Amygdala (tissue), 56 donors: ENCODE measurements around the gene LINGO4.
A peak's percentile ranks its signal among the peaks of the same experiment; 100 is the strongest.

ENCODE experiments used
- DNase-seq, 56 donors: peaks; one replicate each; lab custom pipeline; 2025; lab: John Stamatoyannopoulos, UW

Gene LINGO4

DNA sequence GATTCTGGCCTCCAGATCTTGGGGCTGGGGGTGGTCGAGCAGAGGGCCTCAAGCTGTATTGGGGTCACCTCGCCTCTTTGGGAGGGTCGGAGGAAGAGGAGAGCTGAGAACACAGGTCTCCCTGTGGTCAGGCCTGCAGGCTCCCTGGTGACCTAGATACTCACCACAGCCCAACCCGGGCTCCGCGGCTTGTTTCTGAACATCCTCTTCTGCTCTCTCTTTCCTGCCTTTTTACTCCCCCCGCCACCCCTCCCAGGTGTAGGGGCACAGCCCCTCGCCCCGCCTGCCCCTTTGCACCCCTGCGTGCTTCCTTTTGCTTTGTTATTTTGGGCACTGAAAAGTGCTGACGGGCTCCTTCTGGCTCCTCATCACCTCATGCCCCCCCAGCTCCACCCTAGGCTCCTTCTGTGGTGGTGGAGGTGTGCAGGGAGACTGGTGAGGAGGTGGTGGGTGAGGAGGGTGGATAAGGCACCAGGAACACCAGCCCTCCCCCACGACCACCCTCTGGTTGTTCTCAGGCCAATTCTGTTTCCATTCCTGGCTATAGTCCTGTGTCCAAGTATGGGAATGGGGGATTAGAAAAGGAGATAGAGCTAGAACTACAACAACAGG, 10.6 kb upstream of the LINGO4 start:
- no peak for DNase-seq

DNA sequence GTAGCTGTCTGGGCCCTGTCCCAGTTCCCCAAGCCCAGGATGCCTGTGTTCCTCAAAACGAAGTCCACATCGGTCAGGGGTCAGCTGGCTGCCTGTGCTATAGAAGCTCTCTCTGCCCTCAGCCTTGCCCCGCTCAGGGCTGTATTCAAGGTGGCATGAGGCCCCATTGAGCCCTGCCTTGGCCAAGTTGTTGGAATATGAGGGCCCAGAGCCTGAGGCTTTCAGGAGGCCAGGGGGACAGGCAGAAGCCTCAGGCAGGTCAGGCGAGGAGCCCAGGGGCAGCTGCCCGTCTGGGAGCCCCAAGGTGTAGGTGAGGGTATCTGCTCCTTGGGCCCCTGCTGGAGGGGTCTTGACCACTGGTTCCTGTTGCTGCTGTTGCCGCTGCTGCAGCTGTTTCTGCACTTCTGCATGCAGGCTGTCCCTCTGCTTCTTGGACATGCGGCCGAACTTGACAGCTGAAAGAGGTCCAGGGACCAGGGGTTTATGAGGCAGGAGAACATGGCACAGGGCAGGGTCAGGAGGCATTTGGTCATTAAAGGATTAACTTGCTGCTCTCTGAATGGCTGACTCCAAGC, 9.8 kb upstream of the LINGO4 start:
- no peak for DNase-seq

DNA sequence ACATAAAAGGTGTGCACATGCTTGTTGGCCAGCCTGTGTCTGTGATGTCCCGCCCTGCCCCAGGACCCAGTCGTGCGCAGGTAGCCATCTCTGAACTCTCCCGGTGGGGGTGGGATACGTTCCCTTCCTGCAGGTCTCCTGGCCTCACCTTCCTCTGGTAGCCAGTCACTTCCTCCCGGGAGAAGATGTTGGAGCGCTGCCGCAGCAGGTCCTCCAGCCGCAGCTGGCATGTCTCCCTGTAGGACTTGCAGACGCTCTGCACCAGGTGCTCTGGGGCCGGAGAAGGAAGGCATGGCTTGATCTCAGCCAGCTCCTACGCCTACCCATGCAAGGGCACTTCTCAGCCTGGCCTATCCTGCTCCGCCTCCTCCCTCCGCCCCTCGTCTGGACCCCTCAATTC, 9.2 kb upstream of the LINGO4 start:
- no peak for DNase-seq

DNA sequence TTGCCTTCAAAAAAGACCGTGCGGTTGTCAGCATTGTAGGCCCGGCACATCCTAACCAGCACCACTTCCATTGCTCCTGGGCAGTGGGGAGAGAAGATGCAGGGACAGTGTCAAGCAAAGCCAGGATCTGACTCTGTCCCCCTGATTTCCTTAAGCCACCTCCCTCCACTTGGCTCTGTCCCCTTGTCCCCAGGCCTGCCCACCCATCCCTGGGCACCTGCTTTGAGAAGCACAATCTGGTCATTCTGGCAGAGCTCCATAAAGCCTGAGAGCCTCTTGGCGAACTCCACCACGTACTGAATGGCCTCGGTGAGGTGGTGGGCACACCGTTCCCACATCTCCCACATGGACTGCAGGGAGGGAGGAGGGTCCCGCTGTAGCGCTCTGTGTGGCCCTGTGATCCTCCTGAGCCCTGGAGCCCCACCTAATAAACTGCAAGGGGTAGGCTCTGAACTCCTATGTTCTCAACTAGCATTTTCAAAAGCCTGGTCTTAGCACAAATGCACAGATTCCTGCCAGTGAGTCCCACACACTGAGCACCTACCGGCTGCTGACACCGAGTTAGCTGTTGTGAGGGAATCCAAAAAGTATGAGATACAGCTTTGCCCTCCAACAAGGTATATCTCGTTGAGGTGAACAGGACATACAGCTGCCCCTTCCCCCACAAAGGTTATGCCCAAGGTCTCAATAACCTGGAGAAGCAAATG, 8.2 kb upstream of the LINGO4 start:
- DNase-seq = no peak

DNA sequence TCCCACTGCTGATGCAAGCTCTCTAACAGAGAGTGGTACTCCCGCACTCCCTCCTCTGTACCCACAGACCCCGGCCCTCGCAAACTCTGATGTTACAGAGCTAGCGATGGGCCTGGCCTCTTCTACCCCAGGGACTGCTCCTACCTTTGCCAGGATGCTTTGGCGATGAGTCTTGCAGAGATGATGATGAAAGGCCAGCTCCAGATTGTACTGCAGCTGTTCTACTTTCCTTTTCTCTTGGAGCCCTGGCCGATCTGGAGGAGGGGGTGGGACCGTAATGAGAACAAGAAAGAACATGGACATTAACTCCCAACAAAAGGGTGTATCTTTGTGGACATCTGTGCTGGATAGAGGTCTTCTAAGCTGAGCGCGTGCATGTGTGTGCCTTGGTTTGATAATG, 6.0 kb upstream of the LINGO4 start:
- no peak for DNase-seq

DNA sequence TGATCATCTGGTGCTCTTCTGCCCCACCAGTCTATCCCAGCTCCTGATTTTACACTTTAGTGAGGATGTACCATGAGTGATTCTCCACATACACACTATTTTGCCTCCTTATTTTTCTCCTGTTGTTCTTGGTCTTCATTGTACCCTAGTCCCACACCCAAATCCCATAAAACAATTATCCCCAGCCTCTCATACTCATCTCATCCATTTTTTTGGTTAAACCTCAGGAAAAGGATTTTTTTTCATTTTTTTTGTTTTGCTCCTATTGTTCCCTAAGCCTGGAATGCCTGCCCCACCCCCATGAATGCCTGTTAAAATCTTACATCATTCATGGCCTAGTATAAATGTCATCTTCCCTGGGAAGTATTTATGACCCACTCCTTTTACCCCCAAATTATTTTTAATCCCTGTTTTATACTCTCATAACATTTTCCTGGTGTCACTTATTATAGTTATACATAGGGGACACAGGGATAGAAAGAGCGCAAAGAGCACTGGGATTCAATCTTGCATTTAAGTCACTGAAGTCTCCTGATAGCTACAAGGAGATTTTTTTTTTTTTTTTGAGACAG, 4.9 kb upstream of the LINGO4 start:
- no peak for DNase-seq

DNA sequence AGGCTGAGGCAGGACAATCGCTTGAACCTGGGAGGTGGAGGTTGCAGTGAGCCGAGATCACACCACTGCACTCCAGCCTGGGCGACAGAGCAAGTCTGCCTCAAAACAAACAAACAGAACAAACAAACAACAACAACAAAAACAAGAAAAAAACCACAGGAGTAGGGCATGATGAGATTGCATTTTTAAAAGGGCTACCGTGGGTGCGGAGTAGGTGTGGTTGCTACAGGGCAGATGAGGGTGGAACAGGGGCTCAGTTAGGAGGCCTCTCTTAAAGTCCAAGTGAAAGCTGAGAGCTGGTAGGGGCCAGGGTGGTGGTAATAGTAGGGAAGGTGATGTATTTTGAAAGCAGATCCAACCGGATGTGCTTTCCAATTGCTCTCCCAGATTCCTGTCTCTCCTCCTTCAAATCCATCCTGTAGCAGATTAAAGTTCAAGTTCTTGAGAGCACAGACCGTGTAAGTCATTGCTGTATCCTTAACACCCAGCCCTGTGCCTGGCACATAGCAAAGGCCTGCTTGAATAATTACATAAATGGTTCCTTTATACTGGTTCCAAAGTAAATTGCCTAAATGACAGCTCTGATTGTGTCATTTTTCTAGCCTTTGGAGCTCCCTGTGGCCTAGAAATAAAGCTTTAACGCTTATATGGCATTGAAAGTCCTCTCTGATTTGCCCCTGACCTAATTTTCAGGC, 4.2 kb upstream of the LINGO4 start:
- DNase-seq = peak in 1 of 56 donors; percentile 13

DNA sequence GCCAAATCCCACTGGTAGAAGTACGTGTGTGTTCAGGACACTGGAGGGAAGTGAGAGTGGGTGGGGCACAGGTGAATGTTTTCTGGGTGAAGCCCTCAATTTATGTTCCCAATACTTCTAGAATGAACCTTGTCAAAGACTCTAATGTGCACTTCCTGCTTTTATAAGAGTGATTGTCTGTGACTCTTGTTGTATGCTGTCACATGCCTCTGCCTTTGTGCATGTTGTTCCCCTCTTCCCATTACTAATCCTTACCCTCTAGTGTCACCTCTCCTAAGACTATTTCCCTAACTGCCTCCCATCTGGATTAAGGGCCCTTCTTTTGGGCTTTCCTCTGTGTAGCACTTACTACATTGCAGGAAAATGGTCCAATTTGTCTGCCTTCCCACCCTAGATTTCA, 2.5 kb upstream of the LINGO4 start:
- DNase-seq = no peak

DNA sequence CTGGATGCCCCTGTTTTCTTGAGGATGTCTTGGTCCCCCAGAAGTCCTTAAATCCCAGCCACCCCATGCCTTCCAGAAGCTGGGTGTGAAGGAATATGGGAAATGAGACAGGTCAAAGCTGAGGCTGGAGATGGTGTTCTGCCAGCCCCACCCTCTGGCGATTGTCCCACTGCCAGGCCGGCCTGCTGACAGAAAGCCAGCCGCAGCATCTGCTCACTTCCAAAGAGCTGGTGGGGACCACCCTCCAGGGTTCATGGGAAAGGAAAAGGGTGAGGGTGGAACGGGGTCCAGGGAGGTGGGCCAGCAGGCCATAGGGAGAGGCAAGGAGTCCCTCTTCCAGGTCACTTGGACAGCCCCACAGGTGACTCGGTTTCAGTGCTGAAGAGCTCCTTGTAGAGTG, 1.9 kb upstream of the LINGO4 start:
- DNase-seq = peak in 1 of 56 donors; percentile 16

DNA sequence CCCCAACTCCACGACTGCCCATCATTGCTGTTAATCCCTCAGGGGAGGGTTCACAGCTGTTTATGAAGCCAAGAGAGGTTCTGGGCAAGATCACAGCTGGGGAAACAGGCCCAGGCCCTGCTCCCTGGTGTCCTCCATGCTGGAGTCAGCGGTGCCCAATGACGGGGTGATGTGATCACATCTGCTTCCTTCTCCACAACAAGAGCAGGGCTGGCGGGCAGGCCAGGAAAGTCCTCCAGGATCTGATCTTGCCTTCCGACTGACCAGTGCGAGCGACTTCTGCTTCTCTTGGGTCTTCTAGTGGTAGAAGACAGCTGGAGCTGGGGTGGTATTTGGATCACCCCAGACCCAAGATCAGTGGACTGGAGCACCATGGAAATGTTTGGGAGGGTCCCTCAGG, 951 bp upstream of the LINGO4 start:
- no peak for DNase-seq

DNA sequence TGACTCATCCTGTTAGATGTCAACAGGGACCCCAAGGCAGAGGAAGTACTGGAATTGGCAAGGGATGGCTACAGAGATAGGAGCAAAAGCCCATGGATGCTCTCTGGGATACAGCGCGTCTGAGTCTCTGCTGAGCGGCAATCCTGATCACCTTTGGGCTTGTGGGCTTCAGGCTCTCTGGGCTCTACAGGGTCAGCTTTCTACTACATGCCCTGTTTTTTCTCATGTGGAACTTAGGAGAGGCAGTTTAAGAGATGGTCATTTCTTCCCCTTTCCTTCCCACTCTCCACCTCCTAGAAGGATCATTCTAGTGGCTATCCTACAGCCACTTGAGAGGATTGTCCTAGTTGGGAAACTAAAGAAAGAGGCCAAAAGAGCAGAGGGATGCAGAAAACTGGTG, 1.3 kb downstream of the LINGO4 start:
- DNase-seq = no peak

DNA sequence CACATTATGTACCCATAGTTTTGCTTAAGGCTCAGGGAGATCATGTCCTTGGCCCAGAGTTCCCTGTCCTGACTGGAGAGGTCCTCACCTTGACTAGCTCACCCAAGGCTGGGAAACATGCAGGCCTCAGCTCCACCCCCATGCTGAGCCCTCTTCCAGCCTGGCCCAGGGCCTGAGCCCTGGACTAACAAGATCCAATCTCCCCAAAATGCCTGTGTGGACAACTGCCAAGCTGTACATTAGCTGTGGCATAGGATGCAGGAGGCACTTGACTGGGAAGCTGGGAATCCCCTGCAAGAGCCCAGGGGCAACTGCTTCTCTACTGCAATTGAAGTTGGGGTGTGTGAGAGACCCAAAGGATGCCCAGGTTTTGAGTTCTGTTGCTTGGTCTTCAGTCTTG, 2.1 kb downstream of the LINGO4 start:
- no peak for DNase-seq

DNA sequence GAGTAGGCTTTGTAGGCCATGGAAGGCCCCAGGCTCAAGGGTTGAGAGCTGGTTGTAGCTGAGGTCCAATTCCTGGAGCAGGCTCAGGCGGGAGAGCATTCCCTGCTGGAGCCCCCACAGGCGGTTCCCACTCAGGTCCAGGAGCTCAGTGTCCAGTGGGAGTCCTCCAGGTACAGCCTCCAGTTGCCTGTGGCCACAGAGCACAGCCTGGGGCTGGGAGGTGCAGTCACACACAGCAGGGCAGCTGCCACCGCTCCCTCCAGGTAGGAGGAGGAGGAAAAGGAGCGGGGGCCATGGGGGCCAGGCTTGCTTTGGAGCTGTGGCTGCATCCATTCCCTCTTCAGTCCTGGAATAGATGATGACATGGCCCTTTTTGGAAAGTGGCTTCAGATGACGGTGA, 2.8 kb downstream of the LINGO4 start:
- no peak for DNase-seq

DNA sequence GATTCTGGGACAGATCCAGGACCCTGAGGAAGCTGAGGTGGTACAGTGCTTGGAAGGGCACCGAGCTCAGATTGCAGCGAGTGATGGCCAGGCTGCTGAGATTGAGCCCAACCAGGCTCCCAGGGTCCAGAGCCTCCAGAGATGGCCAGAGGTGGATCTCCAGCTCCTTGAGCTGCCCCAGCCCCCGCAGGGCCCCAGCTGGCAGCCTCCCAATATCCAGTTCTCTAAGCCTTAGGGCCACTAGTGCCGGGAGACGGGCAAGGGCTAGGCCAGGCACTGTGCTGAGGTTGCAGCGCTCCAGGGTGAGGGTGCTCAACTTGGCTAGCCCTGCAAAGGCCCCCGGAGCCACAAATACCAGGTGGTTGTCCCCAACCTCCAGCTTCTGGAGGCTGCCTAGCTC, 3.4 kb downstream of the LINGO4 start:
- DNase-seq = no peak

DNA sequence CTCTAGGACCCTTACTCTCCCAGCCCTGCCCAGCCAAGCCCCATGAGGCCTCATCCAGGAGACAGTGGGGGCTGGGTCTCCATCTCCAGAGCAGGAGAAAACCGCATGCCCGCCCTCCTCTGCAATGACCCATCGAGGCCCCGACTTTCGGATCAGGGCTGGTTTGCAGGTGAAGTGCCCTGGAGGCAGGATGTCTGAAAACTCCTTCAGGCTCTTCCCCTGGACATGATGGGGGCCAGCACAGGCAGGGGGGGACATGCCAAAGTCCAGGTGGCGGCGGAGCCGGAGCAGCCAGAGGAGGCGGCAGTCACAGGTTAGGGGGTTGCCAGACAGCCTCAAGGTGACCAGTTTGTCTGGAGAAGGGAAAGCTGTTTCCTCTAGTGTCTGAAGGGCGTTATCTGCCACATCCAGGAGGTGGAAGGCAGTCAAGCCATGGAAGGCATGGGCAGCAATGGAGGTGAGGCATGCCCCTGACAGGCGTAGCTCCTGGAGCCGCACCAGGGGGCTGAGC, 3.9 kb downstream of the LINGO4 start:
- no peak for DNase-seq

DNA sequence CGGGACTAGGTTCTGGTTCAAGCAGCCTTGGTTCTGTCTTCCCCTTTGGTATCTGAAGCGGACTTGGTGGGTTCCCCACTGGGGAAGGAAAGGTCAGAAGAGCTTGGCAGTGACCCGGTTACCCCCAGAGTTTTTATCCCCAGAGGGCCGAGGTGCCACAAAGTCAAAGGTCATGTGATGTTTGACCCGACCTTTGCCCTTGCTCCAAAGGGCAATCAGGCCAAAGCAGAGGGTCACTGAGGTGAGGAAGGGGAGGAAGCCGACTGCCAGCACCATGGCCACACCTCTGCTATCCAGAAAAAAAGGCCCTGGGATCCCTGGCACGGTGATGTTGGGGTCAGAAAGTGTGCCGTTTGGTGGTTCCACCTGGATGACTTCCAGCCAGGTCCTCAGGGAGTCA, 4.4 kb downstream of the LINGO4 start:
- DNase-seq = no peak

DNA sequence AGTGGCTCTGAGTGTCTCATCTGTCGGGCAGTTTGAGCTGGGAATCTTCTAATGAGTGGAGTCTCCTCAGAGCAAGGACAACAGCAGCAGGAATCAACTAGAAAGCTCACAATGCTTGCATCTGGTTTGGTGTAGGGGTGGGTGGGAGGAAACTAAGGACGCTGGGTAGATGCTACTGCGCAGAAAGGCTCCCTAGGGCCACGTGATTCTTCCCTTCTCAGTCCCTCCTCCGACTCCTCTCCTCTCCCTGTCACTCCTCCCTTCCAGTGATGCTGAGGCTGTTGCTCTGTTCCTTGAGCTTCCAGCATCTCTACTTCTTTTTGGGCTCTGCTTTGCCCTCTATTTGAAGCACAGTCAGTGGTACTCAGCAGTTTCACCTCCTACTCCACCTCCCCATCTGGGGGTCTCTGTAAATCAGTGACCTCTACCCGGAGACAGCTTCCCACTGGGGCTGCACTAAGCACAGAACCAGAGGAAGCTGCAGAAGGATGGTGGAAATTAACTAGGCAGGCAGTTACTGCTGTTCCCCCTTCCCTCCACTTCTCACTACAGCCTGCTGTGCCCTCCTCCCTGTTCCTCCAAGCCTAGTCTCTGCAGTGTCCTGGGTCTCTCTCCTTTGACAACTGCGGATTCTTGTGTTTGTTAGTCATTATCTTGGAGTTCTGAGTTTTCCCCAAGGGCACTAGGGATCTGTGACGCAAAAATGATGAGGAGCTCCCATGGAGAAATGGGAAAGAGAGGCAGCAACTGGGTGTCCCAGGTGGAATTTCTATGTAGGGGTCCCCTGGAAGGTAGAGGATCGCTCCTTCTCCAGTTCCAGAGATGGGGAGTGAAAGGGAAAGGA, 5.8 kb downstream of the LINGO4 start:
- DNase-seq = peak in 2 of 56 donors; percentile 5 to 39

DNA sequence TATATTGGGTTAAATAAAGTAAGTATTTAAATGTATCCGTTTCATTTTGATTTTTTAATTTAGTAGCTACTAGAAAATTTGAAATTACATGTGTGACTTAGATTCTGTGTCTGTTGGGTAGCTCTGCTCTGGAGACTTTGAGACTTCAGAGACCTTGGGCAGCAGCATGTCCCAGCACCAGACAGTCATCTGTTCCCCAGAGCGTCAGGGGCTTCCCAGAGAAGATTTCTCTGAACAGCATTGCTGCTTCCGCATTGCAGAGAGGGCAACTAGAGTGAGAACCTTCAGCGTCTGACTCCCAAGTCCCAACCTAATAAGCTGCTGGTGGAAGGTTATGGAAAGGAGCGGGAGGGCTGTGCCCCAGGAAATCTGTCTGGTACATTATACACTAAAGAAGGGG, 6.6 kb downstream of the LINGO4 start:
- no peak for DNase-seq

DNA sequence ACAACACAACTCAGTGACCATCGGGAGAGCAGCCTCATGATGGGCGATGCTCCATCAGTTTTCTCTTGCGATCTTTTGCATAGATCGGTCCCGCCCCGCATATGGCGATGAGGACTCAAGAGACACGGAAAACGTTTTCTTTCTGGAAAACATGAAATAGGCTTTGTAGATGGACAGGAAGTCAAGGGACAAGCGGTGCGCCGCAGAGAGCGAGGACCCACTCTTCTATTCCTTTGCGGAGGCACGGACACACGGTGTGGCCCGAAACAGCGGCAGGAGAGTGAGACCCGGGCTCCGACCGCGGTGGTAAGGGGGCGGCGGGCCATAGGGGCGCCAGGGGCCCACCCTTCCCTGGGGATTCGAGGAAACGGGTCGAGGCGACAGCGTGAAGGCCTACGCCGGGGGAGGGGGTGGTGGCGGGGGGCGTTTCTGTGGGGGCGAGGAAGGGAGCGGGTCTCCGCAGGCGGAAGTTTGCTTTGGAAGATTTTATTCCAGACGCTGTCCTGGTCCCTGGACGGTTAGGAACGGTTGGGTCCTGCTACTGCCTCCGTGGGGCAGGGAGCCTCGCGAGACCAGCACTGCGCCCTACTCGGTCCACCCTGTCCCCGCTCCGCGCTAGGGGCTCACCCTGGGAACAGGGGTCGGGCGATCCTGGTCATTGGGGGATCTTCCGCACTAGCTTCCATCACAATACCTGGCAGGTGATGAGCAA, 14.1 kb downstream of the LINGO4 start:
- DNase-seq = peak in 5 of 56 donors; percentile 13 to 43 (median 22)
